ENCODE data around the gene GCNA.
"Not testable (repeated sequence)": the region's sequence is repeated elsewhere in the genome, so short reads cannot be mapped to it uniquely, and the experiment has no call there.

Gene GCNA

GRCh38 chrX:71559773-71560172 lies 18.5 kb upstream of the GCNA start:
- not testable (repeated sequence) for DNase-seq

GRCh38 chrX:71563921-71564320 lies 14.3 kb upstream of the GCNA start:
- no peak for DNase-seq

DNA sequence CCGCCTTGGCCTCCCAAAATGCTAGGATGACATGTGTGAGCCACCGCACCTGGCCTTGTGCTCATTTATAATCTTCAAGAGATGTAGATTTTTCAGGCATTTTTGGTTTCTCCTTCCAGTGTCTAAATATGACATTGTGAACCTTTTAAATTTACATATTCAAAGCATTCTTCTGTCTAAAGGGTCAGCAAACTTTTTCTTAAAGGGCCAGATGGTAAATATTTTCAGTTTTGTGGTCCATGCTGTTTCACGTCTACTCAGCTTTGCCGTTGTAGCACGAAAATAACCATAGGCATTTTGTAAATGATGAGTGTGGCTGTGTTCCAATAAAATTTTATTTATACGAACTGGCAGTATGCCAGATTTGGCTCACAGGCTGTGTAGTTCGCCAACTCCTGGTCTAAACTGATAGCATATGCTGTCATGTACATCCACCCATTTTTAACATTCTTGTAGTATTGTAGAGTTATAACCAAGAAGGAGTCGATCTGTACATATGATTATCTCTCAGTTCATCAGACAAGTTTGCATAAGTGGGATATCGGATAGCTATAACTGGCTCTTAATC lies 12.7 kb upstream of the GCNA start:
- DNase-seq: no peak

- not testable (repeated sequence) for DNase-seq
Observed at GRCh38 chrX:71571390-71571789, 6.8 kb upstream of the GCNA start.

- no peak for DNase-seq
Observed at GRCh38 chrX:71573590-71573989, 4.6 kb upstream of the GCNA start.

- no peak for DNase-seq
Observed at GRCh38 chrX:71577682-71578081, 555 bp upstream of the GCNA start.

- no peak for DNase-seq
Observed at GRCh38 chrX:71579136-71579989, 1.1 kb downstream of the GCNA start.

DNA sequence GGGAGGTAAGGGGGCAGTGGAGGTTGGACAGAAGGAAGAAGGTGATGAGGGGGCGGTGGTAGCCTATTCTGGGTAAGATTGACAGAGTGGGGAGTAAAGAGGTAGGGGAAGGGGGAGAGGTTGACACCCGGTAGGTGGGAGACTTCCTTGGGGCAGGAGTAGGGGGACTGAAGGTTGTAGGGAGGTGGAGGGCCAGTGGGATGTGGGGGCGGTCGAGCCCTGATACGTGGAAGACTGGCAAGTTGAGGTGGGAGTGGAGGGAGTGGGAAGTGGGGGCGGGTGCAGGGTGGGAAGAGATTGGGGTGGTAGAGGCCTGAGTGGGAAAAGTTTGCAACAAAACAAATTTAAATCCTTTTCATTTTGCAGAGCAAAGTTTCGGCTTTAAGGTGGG lies 1.7 kb downstream of the GCNA start:
- no peak for DNase-seq

DNA sequence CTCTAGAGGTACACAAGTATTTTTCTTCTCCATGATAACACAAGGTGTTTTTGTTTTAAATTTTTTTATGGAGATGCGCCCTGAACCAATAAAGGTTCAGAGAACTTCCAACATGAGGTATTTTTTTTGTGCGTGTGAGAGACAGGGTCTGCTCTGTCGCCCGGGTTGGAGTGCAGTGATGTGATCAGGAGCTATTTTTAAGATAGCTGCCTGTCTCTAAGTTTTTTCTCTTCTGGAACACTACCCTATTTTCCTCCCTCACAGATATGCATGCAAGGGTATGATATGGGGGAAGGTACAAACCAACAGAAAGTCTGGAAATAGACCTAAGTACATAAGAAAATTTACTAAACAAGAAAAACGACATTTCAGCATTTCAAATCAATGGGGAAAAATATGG lies 3.0 kb downstream of the GCNA start:
- no peak for DNase-seq

- DNase-seq: no peak
Observed at GRCh38 chrX:71586929-71587328, 8.7 kb downstream of the GCNA start.

DNA sequence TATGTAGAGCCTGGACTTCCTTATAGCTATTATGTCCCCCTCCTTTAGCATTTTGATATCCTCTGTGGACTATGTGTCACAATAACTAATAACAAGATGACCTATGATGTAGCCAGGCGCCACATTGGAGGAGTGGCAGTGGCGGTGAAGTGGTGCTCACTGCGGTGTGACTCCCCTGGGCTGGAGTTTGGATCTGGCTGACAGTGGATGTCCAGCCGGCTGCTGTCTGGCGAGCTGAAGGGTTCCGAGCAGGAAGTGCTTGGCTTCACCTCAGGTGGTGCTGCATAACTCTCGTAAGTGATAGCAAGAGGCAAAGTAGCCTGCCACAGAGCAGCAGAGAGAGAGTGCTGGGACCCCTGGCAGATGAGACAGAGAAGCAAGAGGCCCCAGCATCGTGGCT lies 15.0 kb downstream of the GCNA start:
- DNase-seq: not testable (repeated sequence)

DNA sequence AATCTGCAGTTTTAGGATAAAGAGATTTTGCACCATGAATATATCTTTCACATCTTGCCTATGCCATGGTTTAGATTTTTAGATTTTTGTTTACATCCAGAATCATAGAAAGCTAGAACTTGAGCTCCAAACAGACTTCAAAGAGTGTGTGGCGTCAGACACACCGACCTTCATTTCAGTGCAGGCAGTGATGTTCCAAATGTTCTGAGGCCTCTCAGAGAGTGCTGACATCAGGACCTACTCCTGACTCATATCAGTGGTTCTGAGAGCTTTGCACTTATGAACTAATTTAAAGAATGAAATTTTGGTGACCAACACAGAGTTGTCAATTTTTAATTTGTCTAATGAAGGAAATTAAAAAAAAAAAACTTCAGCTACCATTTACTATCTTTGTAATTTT lies 21.7 kb downstream of the GCNA start:
- no peak for DNase-seq

- DNase-seq: no peak
Observed at GRCh38 chrX:71603618-71604017, 25.4 kb downstream of the GCNA start.

DNA sequence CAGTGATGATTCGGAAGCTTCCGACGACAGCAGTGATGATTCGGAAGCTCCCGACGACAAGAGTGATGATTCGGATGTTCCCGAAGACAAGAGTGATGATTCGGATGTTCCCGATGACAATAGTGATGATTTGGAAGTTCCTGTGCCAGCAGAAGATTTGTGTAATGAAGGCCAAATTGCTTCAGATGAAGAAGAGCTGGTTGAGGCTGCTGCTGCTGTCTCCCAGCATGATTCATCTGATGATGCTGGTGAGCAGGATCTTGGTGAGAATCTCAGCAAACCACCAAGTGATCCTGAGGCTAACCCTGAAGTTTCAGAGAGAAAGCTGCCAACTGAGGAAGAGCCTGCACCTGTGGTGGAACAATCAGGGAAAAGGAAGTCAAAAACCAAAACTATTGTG lies 25.9 kb downstream of the GCNA start:
- no peak for DNase-seq

DNA sequence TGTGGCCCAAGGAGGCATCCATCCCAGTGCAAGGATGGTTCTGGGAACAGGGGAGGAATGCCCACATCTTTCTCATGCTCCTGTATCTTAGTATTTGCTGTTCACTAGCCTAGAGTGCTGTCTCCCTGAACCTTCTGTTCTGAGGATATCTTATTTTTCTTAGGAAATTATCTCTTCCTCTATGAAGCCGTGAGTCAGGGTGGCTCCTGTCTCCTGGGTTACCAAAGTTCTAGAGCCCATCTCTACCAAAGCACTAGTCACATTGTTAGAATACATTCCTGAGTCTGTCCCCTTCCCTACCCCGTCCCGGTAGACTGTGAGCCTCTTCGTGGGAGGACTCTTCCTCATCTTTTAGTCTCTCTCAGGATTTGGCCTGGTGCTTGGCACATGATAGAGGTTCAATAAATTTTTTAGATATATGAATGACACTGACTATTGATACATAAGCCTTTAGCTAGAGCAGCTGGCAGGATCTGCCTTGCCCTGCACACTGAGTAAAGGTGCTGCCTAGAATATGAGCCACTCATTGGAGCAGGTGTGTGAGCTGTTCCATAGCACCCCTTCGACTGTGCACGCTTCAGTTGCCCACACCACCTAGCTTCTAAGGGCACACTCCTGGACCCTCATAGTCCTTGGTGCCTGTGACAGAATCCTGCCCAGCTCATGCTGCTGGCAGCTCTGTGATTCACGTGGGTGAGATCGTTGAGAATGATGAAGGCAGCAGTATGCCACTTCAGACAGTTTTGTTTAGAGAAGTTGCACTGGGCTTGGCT lies 26.7 kb downstream of the GCNA start:
- DNase-seq: no peak

DNA sequence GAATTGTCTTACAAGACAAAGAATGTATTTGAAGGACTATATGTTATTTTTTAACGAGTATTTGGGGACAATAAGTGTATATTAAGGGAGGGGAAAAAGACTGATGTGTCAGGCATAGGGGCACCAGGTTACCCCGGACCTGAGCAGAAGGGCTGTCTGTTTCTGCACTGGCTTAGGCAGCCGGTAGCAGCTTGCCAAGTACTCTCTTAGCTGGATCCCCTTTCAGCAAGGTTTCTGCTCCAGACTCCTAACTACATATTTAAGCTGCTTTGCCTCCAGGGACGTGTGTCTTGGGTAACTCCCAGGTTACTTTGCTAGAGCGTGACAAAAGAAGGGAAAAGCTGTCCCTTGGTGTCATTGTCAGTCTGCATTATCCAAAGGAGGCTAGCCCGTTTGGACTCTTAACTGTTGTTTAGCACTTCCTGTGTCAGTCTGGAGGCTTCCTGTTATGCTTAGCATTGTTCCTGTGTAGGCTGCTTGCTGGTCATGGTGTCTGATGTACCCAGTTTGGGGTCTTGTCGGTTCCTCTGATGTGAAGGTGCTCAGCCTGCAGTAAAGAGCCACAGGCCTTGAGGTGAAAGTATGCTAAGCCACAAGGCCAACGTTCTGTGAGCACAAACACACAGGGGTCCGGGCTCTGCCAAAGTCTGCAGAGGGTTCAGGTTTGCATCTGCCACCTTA lies 28.4 kb downstream of the GCNA start:
- no peak for DNase-seq

DNA sequence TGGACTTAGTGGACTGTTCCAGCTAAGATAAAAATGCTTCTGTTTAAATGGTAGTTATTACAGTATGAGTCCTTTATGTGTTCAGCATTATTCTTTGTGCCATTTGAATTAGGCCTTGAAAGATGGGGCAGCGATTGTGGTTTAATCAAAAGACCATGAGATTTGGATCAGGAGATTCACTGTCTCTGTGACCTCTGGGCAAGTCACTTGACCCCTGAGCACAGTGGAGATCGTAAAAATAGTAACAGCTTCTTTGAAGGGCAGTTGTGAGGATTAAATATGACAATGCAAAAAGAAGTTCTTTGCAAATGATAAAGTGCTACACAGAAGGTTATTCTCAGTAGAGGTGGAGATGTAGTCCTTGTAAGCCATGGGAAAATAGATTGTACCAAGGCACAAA lies 29.3 kb downstream of the GCNA start:
- no peak for DNase-seq

DNA sequence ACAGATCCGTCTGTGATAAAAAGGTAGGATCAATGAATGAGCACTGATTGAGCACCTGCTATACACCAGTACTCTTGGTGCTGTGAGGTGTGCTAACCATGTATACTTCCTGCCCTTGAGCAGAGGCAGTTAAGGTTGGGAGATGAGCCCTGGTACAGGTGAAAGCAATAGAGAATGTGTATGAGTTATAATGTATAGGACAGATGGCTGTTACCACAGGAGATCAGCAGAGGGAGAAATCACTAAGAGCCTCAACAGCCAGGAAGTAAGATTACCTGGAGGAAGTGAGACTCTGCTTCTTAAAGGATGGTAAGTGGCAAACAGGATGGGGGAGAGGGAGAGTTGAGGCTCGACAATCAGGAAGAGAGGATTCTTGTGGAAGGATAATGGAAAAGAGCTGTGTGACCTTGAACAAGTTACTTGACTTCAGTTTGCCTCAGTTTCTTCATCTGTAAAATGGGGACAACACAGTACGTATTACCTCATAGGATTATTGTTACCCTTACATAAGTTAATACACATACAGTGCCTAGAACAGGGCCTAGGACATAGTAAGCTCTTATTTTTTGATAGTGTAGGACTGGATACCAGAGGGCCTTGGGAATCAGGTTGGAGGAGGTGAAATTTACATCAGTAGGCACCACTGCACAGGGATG lies 31.0 kb downstream of the GCNA start:
- DNase-seq: no peak

- DNase-seq: not testable (repeated sequence)
Observed at GRCh38 chrX:71611736-71612135, 33.5 kb downstream of the GCNA start.

GRCh38 chrX:71612256-71612655 lies 34.0 kb downstream of the GCNA start:
- DNase-seq: no peak

DNA sequence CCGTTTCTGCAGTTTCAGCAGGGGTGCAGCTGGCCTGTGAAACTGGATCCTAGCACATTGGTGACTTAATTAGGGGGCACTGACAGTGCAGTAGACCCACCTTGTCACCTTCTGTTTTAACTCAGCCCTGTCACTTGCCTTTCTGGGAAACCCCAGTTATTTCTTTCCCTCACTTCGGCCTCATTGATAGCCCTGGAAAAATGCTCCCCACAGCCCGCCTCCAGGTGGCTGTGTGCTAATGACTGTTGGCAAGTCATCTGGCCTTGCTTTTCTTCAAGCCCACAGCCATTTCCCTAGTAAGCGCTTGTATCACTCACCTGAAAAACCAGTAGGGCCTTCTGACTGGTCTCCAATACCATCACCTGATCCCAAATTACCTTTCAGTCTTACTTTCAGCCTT lies 36.8 kb downstream of the GCNA start:
- DNase-seq: no peak

DNA sequence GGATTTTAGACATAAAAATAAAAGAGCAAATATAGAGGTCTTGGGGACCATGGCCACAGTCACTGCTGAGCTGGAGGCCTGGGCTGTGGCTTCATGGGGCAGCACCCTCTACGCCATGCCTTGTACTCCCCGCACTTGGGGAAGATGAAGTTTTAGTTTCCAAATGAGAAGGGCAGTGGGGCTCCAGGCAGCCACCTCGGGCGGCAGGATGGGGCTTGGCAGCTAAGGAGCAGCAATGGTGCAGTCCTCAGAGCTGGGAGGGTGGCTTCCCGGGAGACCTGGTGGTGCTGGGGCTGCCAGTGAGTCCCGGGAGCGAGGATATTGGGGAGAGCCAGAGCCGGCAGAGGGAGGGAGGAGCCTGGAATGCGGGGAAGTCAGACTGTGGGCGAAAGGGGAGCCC lies 37.7 kb downstream of the GCNA start:
- DNase-seq: peak; percentile 21
